ENCODE data around the gene NCEH1. TPM values are rescaled to one million over a fixed set of nuclear protein-coding genes. Genes with fewer than 3 reads are reported as not detected.

The NCEH1 gene
- total and polyA plus RNA-seq, 10 of the 15 experiments (the other 5 are each of a cell fraction or from before 2014, with no cell fraction given): 1.8 to 8.1 (median 4.5) TPM

GRCh38 chr3:172647080-172647479 is 63.8 kb downstream of the NCEH1 start (continued):
- no peak for TF ChIP-seq CHD2 (IDR thresholded peaks at IDR 0.05; ENCODE audit: borderline replicate concordance, low read depth, low read length)

GRCh38 chr3:172646439-172647015 is 64.3 kb downstream of the NCEH1 start:
- no peaks in the 10 kb centered on the region for H3K27me3 ChIP-seq (replicated peaks in 1 of 2; ENCODE audit: control insufficient read depth in 2 of 2, insufficient read depth in 2 of 2, low read length in 1 of 2)
- TF ChIP-seq FOXK2 (IDR thresholded peaks at IDR 0.05) (no peak), RAD51 (IDR thresholded peaks at IDR 0.05) (no peak), IRF4 (IDR thresholded peaks at IDR 0.05; ENCODE audit: low read depth, low read length) (no peak), BCL11A (IDR thresholded peaks at IDR 0.05; ENCODE audit: low read depth, low read length) (no peak), BACH1 (IDR thresholded peaks at IDR 0.05; ENCODE audit: borderline replicate concordance) (no peak), TCF7 (IDR thresholded peaks at IDR 0.05; ENCODE audit: borderline replicate concordance) (no peak), ZNF592 (IDR thresholded peaks at IDR 0.05) (no peak), EZH2 (IDR thresholded peaks at IDR 0.05; ENCODE audit: borderline replicate concordance, control insufficient read depth, low read depth, low read length) (no peak), MTA2 (IDR thresholded peaks at IDR 0.05; ENCODE audit: low read depth) (no peak), USF2 (IDR thresholded peaks at IDR 0.05; ENCODE audit: borderline replicate concordance, low read depth, low read length) (no peak), ATF7 (IDR thresholded peaks at IDR 0.05; ENCODE audit: low read depth) (no peak), ZBED1 (IDR thresholded peaks at IDR 0.05; ENCODE audit: borderline replicate concordance) (no peak), HSF1 (IDR thresholded peaks at IDR 0.05; ENCODE audit: low read depth, low read length) (no peak), JUND (IDR thresholded peaks at IDR 0.05; ENCODE audit: low read depth, low read length) (no peak), SREBF2 (IDR thresholded peaks at IDR 0.05; ENCODE audit: low read length) (no peak)
- in situ Hi-C loops (cut with MboI): no loop called here
- H3K4me3 ChIP-seq: no peak overlapping the region
- H3K9ac ChIP-seq (ENCODE audit: control insufficient read depth, insufficient read depth, low read length): no peak overlapping the region
- ATAC-seq (no peak), FAIRE-seq (no peak), DNase-seq (ENCODE audit: low read depth, low spot score) (no peak)
- 84% methylated on average over 5 of the region's 5 CpGs for WGBS (ENCODE audit: insufficient coverage, insufficient replicate concordance, low lambda C conversion rate, missing lambda C conversion rate)
- BruUV-seq (replicated peaks): no TSS peak
- H3K4me2 ChIP-seq (ENCODE audit: control insufficient read depth, insufficient read depth): no peak overlapping the region
- no peaks in the 10 kb centered on the region for H3K9me3 ChIP-seq (replicated peaks; ENCODE audit: control insufficient read depth, insufficient read depth, low read length)
- intact Hi-C loops (cut with micrococcal nuclease; ENCODE audit: unreplicated experiment): no loop called here
- H2AFZ ChIP-seq (ENCODE audit: control insufficient read depth, low read depth, low read length): no peak overlapping the region
- peaks cover 0 to 3% of the 10 kb centered on the region in 2 experiments; a peak in 2 of 4 replicates for H3K36me3 ChIP-seq (ENCODE audit: control insufficient read depth in 2 of 2, insufficient read depth in 2 of 2, low read length in 1 of 2)
- RAD21 ChIA-PET (ENCODE audit: unreplicated experiment): no interaction called here
- no peaks in the 10 kb centered on the region for H3K4me1 ChIP-seq (ENCODE audit: control insufficient read depth, insufficient read depth, low read length)
- CTCF ChIA-PET: interaction anchor here (0.6 to 2.0 kb wide), 6 partner anchors 15 to 27 kb away, joined by 3 to 9 read pairs (median 3); no protein-coding TSS in a partner anchor
- H3K79me2 ChIP-seq (ENCODE audit: control insufficient read depth, insufficient read depth, low read length): no peaks in the 10 kb centered on the region
- no peak overlapping the region for H3K27ac ChIP-seq (ENCODE audit: control insufficient read depth, insufficient read depth)
- no peaks in the 10 kb centered on the region for H4K20me1 ChIP-seq (ENCODE audit: control insufficient read depth, insufficient read depth)
- SMC1A ChIA-PET (ENCODE audit: uncharacterized antibody, unreplicated experiment): interaction anchor here (0.7 to 1.2 kb wide), 3 partner anchors 11 to 107 kb away, joined by 3 read pairs; no protein-coding TSS in a partner anchor
- POLR2A ChIA-PET: no interaction called here
